HG03457 (cell line): ENCODE results near the gene WBP2NL.
"Not testable (repeated sequence)": the region's sequence is repeated elsewhere in the genome, so short reads cannot be mapped to it uniquely, and the experiment has no call there.

Experiments
- ATAC-seq: cut with Tn5 transposase; IDR thresholded peaks from one replicate; pipeline ENCODE4 v1.9.1; 2021; ENCODE audit warnings: moderate number of reproducible peaks; ENCODE audit not compliant: unreplicated experiment

WBP2NL gene

GRCh38 chr22:42070517-42071422, 72.2 kb downstream of the WBP2NL start, which contains the start of gene NAGA:
Gene NAGA (minus strand): TSS chr22:42070812. CDS start chr22:42070297, 515 bp downstream.
- ATAC-seq = peak; percentile 74

DNA sequence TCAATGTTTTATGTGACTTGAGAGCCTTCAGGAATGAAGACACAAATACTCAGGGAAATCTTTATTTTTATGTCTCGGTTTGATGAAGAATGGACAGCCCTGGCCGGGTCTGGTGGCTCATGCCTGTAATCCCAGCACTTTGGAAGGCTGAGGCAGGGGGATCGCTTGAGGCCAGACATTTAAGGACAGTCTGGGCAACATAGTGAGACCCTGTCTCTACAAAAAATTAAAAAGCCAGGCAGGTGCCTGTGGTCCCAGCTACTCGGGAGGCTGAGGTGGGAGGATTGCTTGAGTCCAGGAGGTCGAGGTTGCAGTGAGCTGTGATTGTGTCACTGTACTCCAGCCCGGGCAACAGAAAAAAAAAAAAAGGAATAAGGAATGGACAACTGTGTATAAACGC, 72.9 kb downstream of the WBP2NL start:
- ATAC-seq = not testable (repeated sequence)

GRCh38 chr22:42072606-42073330, 74.2 kb downstream of the WBP2NL start:
- no peak for ATAC-seq

GRCh38 chr22:42073621-42074041, 75.0 kb downstream of the WBP2NL start:
- ATAC-seq = no peak

DNA sequence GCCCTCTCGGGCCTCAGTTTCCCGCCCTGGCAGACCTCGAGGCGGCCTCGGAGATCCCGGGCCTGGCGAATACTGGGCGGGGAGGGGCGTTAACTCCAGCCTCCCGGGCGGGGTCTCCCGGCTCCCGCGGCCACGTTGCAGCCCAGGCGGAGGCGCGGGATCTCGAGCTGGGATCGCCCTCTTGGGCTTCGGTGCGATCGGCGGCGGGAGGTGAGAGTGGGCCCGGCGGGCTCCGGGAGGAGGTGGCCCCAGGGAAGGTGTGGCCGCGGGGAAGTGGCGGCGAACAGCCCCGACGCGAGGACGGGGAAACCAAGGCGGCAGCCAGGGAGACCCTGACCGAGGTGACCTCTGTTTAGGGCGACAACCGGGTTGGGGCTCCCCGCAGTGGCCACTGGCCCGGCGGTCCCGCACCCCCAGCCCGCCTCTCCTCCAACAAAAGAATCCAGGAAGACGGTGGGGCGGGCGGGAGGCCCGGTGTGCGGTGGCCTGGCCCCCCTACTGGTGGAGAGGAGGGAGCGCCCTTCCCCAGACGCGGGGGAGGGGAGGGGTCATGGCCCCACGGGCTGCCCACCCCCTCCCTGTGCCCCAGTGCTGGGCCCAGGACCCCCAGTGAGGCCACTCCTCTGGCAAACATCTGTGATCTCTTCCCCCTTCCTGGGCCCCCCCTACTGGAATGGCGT, 75.7 kb downstream of the WBP2NL start, which contains the start of gene PHETA2:
TSS of gene PHETA2 (plus strand) at position 117 of the 680 bp plus-strand sequence. CDS start 3,046 bp downstream, outside the sequence.
- no peak for ATAC-seq

GRCh38 chr22:42074846-42075676, 76.5 kb downstream of the WBP2NL start:
- ATAC-seq = no peak

GRCh38 chr22:42076764-42077485, 78.3 kb downstream of the WBP2NL start:
- no peak for ATAC-seq

GRCh38 chr22:42077486-42078125, 79.0 kb downstream of the WBP2NL start:
- ATAC-seq = no peak
